Astrocyte (in vitro differentiated cells and primary cell): Measurements from ENCODE around the gene ALCAM. TPM values are rescaled to one million over a fixed set of nuclear protein-coding genes. Genes with fewer than 3 reads are reported as not detected.

Experiments
- DNase-seq: peaks from one replicate; pipeline ENCODE4 v3.0.0-alpha.2; 2010; ENCODE audit warnings: low read depth
- FAIRE-seq: peaks from 2 replicates; lab custom pipeline; 2011; peaks lifted over from hg19 to GRCh38; lab: Jason Lieb, UNC
- H2AFZ ChIP-seq: 2 replicates; pipeline ENCODE4 v1.6.0; 2012; ENCODE audit warnings: low read depth, low read length, inconsistent platforms
- H3K27ac ChIP-seq: 2 replicates; pipeline ENCODE4 v1.5.1; 2011; ENCODE audit warnings: low read depth, low read length, inconsistent platforms
- H3K27me3 ChIP-seq: 2 replicates; pipeline ENCODE4 v1.6.0; 2011; ENCODE audit warnings: low read length, inconsistent platforms; ENCODE audit not compliant: insufficient read depth
- H3K36me3 ChIP-seq: 2 replicates; pipeline ENCODE4 v1.5.1; 2011; ENCODE audit warnings: low read length, inconsistent platforms; ENCODE audit not compliant: insufficient read depth
- H3K4me1 ChIP-seq: 2 replicates; pipeline ENCODE4 v1.5.1; 2011; ENCODE audit warnings: low read length, inconsistent platforms; ENCODE audit not compliant: insufficient read depth
- H3K4me2 ChIP-seq: 2 replicates; pipeline ENCODE4 v1.6.0; 2012; ENCODE audit warnings: low read length, inconsistent platforms
- H3K4me3 ChIP-seq: 2 replicates; pipeline ENCODE4 v1.5.1; 2011; ENCODE audit warnings: low read depth, mild to moderate bottlenecking, low read length, inconsistent platforms; ENCODE audit not compliant: insufficient read depth
- H3K79me2 ChIP-seq: 2 replicates; pipeline ENCODE4 v1.6.0; 2012; ENCODE audit warnings: mild to moderate bottlenecking, low read length, inconsistent platforms; ENCODE audit not compliant: insufficient read depth
- H3K9ac ChIP-seq: 2 replicates; pipeline ENCODE4 v1.6.0; 2012; ENCODE audit warnings: mild to moderate bottlenecking, low read length, inconsistent platforms
- H3K9me3 ChIP-seq: 2 replicates; pipeline ENCODE4 v1.5.1; 2012; ENCODE audit warnings: low read depth, mild to moderate bottlenecking, low read length, inconsistent platforms; ENCODE audit not compliant: insufficient read depth
- H4K20me1 ChIP-seq: 2 replicates; pipeline ENCODE4 v1.6.0; 2012; ENCODE audit warnings: low read length, inconsistent platforms; ENCODE audit not compliant: insufficient read depth
- H3K27ac Mint-ChIP-seq: one replicate; pipeline ENCODE4 v1.8.0; 2021; ENCODE audit warnings: mild to moderate bottlenecking, mixed read lengths; ENCODE audit not compliant: unreplicated experiment
- H3K27me3 Mint-ChIP-seq: one replicate; pipeline ENCODE4 v1.8.0; 2021; ENCODE audit warnings: low read depth, mixed read lengths; ENCODE audit not compliant: unreplicated experiment
- H3K36me3 Mint-ChIP-seq: one replicate; pipeline ENCODE4 v1.8.0; 2021; ENCODE audit warnings: low read depth, mixed read lengths; ENCODE audit not compliant: unreplicated experiment
- H3K4me1 Mint-ChIP-seq: one replicate; pipeline ENCODE4 v1.8.0; 2021; ENCODE audit warnings: low read depth, mixed read lengths; ENCODE audit not compliant: unreplicated experiment
- H3K4me3 Mint-ChIP-seq: one replicate; pipeline ENCODE4 v1.8.0; 2021; ENCODE audit warnings: mild to moderate bottlenecking, moderate library complexity, mixed read lengths; ENCODE audit not compliant: unreplicated experiment
- H3K9me3 Mint-ChIP-seq: one replicate; pipeline ENCODE4 v1.8.0; 2021; ENCODE audit warnings: mild to moderate bottlenecking, mixed read lengths; ENCODE audit not compliant: unreplicated experiment
- CTCF ChIP-seq: IDR thresholded peaks from 2 replicates; pipeline ENCODE4 v1.5.1; 2011; ENCODE audit warnings: low read depth, mild to moderate bottlenecking, inconsistent platforms, low read length, moderate library complexity; ENCODE audit not compliant: insufficient read depth
- EZH2 ChIP-seq: IDR thresholded peaks from 2 replicates; pipeline ENCODE4 v1.6.1; 2012; ENCODE audit warnings: mild to moderate bottlenecking, low read length, inconsistent platforms; ENCODE audit not compliant: insufficient read depth
- total RNA-seq: library from RNA; stranded (reverse); gene quantifications from 2 replicates; pipeline ENCODE4 v1.2.1, GENCODE V29; 2021

Gene ALCAM
- total RNA-seq, 1 donor from 2014 or later = 154 TPM

GRCh38 chr3:105424412-105425152 is 57.9 kb downstream of the ALCAM start:
- Mint-ChIP-seq H3K36me3 (no peaks in the 10 kb centered on the region), H3K27me3 (no peaks in the 10 kb centered on the region), H3K27ac (no peak overlapping the region), H3K4me1 (peaks cover 7% of the 10 kb centered on the region), H3K4me3 (no peak overlapping the region), H3K9me3 (no peaks in the 10 kb centered on the region)
- Histone ChIP-seq H3K27ac (no peak overlapping the region), H3K4me3 (no peak overlapping the region), H3K9ac (no peak overlapping the region), H3K27me3 (no peaks in the 10 kb centered on the region), H3K36me3 (no peaks in the 10 kb centered on the region), H2AFZ (no peak overlapping the region), H4K20me1 (peaks cover 8% of the 10 kb centered on the region), H3K79me2 (peaks cover 91% of the 10 kb centered on the region), H3K4me2 (no peak overlapping the region), H3K9me3 (no peaks in the 10 kb centered on the region), H3K4me1 (no peaks in the 10 kb centered on the region)
- no peak for TF ChIP-seq CTCF
- no peak for TF ChIP-seq EZH2
- DNase-seq (no peak), FAIRE-seq (peak; percentile 9)

- no peak overlapping the region for H2AFZ ChIP-seq
- Mint-ChIP-seq H3K36me3 (no peaks in the 10 kb centered on the region), H3K27me3 (no peaks in the 10 kb centered on the region), H3K4me1 (peaks cover 7% of the 10 kb centered on the region), H3K27ac (no peak overlapping the region), H3K9me3 (no peaks in the 10 kb centered on the region), H3K4me3 (no peak overlapping the region)
- no peak overlapping the region for H3K27ac ChIP-seq
- H3K27me3 ChIP-seq = no peaks in the 10 kb centered on the region
- H3K4me2 ChIP-seq = no peak overlapping the region
- no peaks in the 10 kb centered on the region for H3K9me3 ChIP-seq
- peaks cover 88% of the 10 kb centered on the region for H3K79me2 ChIP-seq
- H3K9ac ChIP-seq = no peak overlapping the region
- no peak overlapping the region for H3K4me3 ChIP-seq
- TF ChIP-seq CTCF (no peak), EZH2 (no peak)
- peaks cover 8% of the 10 kb centered on the region for H4K20me1 ChIP-seq
- no peaks in the 10 kb centered on the region for H3K36me3 ChIP-seq
- H3K4me1 ChIP-seq = no peaks in the 10 kb centered on the region
- FAIRE-seq (no peak), DNase-seq (no peak)
Observed at GRCh38 chr3:105425153-105425502, 58.4 kb downstream of the ALCAM start.

GRCh38 chr3:105427332-105427731 is 60.6 kb downstream of the ALCAM start:
- H3K9ac ChIP-seq = no peak overlapping the region
- no peak overlapping the region for H3K4me3 ChIP-seq
- H3K27ac ChIP-seq = no peak overlapping the region
- Mint-ChIP-seq H3K4me3 (no peak overlapping the region), H3K27ac (no peak overlapping the region), H3K9me3 (no peaks in the 10 kb centered on the region), H3K27me3 (no peaks in the 10 kb centered on the region), H3K4me1 (peaks cover 9% of the 10 kb centered on the region), H3K36me3 (no peaks in the 10 kb centered on the region)
- H3K79me2 ChIP-seq = peaks cover 84% of the 10 kb centered on the region
- H3K4me1 ChIP-seq = no peaks in the 10 kb centered on the region
- no peaks in the 10 kb centered on the region for H3K36me3 ChIP-seq
- H3K9me3 ChIP-seq = no peaks in the 10 kb centered on the region
- no peak overlapping the region for H2AFZ ChIP-seq
- TF ChIP-seq CTCF = no peak
- TF ChIP-seq EZH2 = no peak
- H4K20me1 ChIP-seq = peaks cover 13% of the 10 kb centered on the region
- no peak overlapping the region for H3K4me2 ChIP-seq
- no peak for FAIRE-seq
- H3K27me3 ChIP-seq = no peaks in the 10 kb centered on the region
- no peak for DNase-seq
